ENCODE measurements around the gene FAM20C.
"Not testable (repeated sequence)": the region's sequence is repeated elsewhere in the genome, so short reads cannot be mapped to it uniquely, and the experiment has no call there.

Gene FAM20C

DNA sequence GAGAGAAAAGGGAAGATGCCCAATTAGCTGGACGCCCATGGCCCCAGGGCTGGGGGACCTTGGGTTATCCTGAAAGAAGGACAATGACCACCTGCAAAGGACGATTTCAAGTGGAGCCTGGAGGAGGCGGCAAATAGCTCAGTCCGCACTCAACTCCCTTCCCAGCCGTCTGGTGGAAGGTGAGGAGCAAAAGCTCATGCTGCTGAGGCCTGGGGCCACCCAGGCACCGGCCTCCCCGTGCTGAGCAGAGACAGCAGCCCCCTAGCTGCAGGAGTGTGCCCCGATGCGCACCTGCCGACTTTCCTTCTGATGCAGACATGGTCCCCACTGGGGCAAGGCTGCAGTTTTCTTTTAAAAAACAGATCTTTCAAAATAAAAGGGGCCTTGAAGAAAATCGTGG, 7.9 kb downstream of the FAM20C start:
- no peak for DNase-seq (ENCODE audit: low read depth, low spot score)
- no peak overlapping the region for H3K4me3 ChIP-seq (ENCODE audit: low read length)

DNA sequence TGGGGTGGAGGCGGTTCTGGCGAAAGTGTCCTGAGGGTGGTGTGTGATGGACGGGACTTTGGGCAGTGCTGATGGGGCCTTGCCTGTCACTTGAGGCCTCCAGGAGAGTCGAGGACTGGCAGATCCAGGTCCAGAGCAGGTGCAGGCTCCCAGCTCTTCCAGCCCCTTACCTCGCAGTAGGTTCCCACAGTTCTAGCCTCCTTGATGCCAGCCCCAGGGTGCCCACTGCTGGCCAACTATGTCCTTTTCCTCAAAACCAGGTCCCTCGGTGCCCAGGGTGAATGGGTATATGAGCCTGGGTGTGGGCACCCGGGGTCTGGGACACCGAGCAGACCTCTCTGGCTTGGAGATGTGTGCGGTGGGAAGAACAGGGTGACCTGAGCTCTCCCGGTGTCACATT, 8.3 kb downstream of the FAM20C start:
- H3K4me3 ChIP-seq (ENCODE audit: low read length): no peak overlapping the region
- DNase-seq (ENCODE audit: low read depth, low spot score): no peak

DNA sequence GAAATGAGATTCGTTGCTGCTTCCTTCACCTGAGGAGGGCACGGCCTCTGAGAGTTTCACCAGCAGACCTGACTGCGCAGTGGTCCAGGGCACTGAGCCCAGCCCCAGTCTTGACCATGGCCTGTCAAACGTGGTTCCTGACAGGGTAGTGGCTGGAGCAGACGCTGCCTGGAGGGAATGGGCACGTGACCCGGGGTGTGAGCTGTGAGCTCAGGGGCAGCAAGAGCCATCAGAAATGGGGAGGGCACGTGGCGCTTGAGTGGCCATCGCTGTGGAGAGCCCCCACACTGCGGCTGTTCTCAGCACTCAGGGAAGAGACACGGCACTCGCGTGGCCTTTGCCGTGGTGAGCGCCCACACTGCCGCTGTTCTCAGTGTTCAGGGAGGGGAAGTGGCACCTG, 12.0 kb downstream of the FAM20C start:
- no peak overlapping the region for H3K4me3 ChIP-seq (ENCODE audit: low read length)
- no peak for DNase-seq (ENCODE audit: low read depth, low spot score)

DNA sequence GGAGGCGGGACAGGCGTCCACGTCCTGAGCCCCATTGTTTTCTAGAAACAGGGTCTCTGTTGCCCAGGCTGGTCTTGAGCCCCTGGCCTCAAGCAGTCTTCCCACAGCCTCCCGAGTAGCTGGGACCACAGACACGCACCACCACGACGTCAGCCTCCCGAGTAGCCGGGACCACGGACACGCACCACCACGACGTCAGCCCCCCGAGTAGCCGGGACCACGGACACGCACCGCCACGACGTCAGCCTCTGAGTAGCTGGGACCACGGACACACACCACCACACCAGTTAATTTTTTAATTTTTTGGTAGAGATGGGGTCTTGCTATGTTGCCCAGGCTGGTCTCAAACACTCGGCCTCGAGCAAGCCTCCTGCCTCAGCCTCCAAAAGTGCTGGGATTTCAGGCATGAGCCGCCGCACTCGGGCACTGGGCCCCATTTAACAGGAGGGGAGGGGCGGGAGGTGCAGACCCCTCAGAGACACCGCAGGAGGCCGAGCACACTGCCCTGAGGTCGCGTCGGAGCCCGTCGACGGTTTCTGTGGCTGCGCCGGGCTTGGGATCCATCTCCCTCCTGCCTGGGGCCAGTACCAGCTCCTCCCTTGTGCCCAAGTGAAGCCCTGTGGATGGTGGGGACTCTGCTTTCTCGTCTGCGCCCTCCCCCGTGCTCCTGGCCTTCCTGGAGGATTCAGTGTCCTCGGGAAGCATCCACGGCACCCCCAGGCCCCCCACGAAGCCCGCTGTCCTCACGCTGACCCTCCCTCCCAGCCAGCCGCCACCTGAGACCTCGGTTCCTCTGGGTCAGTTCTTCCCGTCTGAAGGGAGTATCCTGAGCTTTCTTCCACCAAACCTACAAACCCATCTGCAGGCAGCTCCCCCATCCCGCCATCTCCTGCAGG, 13.0 kb downstream of the FAM20C start:
- no peak for DNase-seq (ENCODE audit: low read depth, low spot score)
- H3K4me3 ChIP-seq (ENCODE audit: low read length): no peak overlapping the region

DNA sequence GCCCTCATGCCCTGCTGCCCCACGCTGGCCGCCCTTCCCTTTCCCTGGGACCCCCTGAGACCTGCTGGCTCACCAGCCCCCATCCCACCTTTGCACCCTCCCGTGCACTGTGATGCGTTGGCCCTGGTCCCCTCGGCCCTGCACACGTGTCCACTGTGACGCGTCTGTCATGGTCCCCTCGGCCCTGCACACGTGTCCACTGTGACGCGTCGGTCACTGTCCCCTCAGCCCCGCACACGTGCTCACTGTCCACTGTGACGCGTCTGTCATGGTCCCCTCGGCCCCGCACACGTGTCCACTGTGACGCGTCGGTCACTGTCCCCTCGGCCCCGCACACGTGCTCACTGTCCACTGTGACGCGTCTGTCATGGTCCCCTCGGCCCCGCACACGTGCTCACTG, 14.0 kb downstream of the FAM20C start:
- not testable (repeated sequence) for H3K4me3 ChIP-seq (ENCODE audit: low read length); DNase-seq (ENCODE audit: low read depth, low spot score)

DNA sequence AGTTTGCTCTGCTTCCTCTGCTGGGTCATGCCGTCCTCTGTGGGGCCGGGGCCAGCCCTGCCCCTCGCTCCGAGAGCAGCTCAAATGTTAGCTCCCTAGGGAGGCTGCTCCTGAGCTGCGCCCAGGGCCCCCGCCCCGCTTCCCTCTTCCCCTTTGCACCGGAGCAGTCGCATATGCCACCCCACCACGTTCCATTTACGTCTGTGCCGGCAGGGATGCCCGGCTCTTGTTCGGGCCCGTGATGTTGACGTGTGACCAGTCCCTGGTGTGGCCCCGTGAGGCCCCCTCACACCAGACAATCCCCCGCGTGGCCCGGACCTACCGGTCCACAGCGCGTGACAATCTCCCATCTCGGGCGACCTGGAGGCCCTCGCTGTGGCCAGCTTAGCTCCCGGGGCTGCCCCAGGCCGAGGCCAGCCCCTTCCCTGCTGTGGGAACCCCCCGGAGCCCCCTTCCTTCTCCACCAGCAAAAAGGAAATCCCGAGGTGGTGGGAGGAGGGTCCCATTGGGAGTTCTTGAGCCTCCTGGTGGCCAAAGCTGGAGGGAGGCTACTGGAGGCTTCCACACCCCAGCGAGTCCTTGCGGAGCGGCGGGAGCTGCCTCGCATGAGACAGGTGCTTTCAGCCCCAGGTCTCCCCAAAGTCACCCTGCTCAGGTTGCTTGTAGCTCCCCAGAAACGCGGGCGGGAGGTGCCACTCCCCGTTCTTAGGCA, 15.2 kb downstream of the FAM20C start:
- DNase-seq (ENCODE audit: low read depth, low spot score): no peak
- H3K4me3 ChIP-seq (ENCODE audit: low read length): no peak overlapping the region

DNA sequence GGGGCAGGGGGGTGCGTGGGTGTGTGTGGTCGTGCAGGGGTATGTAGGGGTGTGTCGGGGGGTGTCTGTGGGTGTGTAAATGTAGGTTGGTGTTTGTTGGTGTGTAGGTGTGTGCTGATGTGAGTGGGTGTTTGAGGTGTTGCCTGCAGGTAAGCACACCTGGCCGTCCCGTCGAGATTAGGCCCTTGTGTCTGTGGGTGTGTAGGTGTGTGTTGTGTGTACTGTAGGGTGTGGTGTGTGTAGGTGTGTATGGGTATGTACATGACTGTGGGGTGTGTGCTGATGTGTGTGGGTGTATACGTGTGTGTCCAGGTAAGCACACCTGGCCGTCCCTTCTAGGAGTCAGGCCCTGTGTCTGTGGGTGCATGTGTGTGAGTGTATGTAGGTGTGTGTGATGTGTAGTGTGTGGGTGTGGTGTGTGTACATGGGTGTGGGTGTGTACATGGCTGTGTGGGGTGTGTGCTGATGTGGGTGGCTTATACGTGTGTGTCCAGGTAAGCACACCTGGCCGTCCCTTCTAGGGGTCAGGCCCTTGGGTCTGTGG, 15.8 kb downstream of the FAM20C start:
- H3K4me3 ChIP-seq (ENCODE audit: low read length): no peak overlapping the region
- DNase-seq (ENCODE audit: low read depth, low spot score): no peak

DNA sequence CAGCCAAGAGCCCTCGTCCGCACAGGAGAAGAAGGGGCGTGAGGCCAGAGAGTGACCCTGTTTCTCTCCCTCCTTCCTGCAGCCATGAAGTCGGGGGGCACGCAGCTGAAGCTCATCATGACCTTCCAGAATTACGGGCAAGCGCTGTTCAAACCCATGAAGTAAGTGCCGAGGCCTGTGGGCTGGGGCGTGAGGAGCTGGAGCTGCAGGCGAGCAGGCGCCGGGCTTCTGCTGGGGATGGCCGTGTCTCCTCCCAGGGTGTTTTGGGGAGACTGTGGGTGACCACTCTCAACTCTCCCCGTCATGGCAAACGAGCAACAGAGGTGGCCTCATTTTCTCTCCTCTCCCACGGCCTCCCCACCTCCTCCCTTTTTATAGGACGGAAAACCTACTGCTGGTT, 16.4 kb downstream of the FAM20C start:
- H3K4me3 ChIP-seq (ENCODE audit: low read length): no peak overlapping the region
- DNase-seq (ENCODE audit: low read depth, low spot score): no peak

DNA sequence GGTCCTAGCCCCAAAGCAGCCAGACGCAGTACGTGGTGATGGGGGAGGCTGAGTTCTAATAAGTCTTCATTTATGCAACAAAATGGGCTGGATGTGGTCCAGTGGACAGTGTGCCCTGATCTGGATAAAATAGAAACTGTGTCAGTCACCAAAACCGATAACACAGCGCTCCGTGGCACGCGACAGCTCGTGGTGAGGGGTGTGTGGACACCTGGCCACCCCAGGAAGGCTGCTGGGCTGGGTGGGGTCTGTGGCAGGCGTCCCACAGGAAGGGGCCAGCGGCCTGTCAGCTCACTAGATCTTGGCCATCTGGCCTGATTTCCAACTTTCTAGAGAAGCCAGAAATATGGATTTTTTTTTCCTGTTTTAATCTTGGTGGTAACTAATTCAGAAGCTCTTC, 17.0 kb downstream of the FAM20C start:
- H3K4me3 ChIP-seq (ENCODE audit: low read length): no peak overlapping the region
- no peak for DNase-seq (ENCODE audit: low read depth, low spot score)

DNA sequence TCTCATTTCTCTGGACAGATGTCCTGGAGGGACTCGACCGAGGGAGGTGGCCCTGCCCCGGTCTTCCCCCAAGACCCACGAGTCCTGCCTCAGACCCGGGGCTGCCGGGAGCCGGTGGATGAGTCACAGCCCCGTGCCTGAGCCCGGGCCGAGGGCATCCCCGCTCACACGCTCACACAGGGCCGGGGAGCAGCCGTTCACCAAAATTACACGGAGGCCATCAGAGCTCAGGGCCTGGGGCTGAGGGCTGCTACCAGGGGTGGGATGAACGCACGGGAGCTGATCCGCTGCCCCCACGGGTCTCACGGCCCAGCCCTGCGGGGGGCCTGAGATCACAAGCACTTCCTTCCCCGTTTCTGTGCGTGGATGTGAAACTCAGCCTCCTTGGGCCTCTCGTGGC, 17.5 kb downstream of the FAM20C start:
- no peak overlapping the region for H3K4me3 ChIP-seq (ENCODE audit: low read length)
- no peak for DNase-seq (ENCODE audit: low read depth, low spot score)

DNA sequence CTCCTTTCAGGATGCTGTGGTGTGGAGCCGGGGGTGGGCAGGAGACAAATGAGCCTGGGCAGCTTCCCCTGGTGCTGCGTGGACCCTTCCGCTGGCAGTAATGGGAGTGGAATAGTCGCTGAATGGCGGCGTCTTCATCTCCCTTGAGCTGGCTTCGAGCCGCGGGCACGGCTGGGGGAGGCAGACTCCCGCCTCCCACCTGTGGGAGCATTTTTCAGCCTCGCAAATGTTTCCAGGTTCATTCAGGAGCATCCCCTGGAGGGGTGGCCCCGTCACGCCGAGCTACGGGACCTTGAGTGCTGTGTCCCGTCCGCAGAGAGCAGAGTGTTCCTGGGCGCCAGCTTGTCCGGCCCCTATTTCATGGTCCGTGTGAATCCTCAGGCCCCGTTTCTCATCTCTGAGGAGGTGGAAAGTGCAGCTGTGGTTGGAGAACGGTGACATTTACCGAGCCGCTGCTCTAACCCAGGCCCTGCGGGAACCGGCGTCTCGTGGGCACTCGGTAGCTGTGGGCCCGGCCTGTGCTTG, 18.1 kb downstream of the FAM20C start:
- H3K4me3 ChIP-seq (ENCODE audit: low read length): no peak overlapping the region
- no peak for DNase-seq (ENCODE audit: low read depth, low spot score)

DNA sequence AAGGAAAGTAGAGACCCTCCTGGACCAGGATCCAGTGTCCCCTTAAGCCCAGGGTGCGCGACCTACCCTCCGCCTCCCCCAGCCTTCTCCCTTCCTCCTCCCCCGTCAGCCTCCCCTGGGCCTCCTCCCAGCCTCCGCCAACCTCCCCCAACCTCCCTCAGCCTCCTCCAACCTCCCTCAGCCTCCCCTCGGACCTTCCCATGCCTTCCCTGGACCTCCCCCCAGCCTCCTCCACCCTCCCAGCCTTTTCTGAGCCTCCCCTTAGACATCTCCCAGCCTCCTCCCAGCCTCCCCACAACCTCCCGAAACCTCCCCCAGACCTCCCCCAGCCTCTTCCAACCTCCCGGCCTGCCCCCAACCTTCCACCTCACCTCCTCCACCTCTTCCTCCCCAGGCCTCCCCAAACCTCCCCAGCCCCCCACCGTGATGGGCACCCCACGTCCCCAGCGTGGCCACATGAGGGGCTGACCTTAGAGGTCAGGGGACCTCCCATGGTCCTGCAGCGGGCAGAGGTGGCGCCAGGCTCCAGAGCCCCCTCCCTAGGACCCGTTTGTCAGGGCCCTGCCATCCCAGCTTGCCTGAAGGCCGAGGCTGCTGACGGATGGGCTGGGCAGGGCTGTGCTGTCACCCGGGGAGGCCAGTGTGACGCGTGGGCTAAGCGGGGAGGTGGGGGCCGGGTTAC, 18.8 kb downstream of the FAM20C start:
- no peak for DNase-seq (ENCODE audit: low read depth, low spot score)
- H3K4me3 ChIP-seq (ENCODE audit: low read length): no peak overlapping the region

DNA sequence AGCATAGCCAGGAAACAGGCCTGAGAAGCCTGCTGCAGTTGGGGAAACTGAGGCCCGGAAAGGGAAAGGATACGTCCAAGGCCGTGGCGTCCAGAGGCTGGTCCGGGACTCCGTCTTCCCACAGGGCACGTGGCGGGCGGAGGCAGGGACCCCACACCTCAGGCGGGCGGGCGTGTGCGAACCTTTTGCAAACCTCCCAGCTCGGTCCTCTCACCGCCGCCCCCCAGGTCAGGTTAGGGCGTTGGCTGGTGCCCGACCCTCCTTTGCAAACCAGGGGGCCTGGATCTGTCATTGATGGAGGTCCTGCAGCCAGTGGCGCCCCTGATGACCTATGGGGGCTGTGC, 19.3 kb downstream of the FAM20C start:
- DNase-seq (ENCODE audit: low read depth, low spot score): no peak
- H3K4me3 ChIP-seq (ENCODE audit: low read length): no peak overlapping the region

DNA sequence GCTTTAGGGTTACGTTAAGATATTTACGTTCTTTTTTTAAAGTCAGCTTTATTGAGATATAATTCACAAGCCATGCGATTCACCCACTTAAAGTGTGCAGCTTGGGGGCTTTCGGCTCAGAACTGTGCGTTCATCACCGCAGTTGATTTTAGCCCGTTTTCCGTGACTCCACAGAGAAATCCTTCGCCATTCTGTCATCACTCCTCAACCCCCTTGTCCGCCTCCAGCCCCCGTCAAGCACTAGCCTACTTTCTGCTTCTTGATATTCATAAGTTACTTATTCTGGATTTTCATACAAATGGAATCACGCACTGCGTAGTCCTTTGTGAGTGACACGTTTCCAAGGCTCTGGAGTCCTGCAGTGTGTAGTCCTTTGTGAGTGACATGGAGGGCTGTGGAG, 20.4 kb downstream of the FAM20C start:
- DNase-seq (ENCODE audit: low read depth, low spot score): no peak
- H3K4me3 ChIP-seq (ENCODE audit: low read length): no peak overlapping the region

DNA sequence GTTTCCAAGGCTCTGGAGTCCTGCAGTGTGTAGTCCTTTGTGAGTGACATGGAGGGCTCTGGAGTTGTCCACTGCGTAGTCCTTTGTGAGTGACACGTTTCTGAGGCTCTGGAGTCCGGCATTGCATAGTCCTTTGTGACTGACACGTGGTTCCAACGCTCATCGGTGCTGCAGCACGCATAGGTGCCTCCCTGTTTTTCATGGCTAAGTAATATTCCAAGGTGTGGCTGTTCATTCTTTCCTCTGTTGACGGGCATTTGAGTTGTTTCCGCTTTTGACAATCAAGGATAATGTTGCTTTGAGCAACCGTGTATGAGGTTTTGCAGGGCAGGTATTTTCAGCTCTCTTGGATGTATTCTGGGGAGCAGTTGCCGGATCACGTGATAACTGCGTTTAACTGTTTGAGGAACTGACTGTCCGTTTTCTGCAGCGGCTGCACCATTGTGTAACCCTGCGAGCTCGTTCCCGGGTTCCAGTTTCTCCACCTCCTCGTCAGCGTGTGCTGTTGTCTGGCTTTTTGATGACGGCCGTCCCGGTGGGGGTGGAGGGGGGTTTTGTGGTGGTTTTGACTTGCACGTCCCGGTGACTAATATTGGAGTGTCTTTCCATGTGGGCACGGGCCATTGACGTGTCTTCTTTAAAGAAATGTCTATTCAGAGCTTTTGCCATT, 21.1 kb downstream of the FAM20C start:
- H3K4me3 ChIP-seq (ENCODE audit: low read length): no peak overlapping the region
- DNase-seq (ENCODE audit: low read depth, low spot score): no peak

DNA sequence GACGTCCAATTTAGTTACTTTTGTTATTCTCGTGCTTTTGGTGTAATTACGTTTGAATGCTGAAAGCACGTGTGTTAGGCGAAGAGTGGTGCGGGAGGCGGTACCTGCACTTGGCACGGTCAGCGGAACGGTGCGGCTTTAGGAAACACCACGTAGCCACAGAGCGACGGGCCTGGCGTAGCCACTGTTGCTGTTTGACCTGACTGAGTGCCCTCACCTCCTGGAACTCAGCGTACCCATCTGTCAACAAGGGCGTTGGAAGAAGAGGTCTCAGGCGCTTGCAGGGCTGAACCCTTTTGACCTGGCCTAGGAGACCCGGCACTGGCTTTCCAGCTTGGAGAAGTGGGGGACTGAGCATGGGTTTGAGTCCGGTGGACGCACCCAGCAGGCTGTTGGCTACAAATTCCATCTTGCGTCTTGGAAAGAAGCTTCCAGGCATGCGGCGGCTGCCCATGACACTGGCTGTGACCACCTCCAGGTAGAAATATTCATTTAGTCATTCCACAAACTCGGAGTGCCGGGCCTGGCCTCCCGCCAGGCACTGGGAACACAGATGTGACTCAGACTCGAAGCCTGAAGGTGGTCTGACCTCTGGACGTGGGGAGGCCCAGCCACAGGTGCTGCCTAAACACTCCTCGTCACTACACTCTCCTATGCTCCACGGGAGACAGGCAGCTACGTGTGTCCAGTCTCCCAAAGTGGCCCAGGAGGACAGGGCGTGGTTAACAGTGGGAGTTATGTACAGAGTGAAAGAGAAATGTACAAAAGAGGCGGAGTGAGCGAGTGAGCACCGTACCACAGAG, 22.2 kb downstream of the FAM20C start:
- DNase-seq (ENCODE audit: low read depth, low spot score): no peak
- no peak overlapping the region for H3K4me3 ChIP-seq (ENCODE audit: low read length)

DNA sequence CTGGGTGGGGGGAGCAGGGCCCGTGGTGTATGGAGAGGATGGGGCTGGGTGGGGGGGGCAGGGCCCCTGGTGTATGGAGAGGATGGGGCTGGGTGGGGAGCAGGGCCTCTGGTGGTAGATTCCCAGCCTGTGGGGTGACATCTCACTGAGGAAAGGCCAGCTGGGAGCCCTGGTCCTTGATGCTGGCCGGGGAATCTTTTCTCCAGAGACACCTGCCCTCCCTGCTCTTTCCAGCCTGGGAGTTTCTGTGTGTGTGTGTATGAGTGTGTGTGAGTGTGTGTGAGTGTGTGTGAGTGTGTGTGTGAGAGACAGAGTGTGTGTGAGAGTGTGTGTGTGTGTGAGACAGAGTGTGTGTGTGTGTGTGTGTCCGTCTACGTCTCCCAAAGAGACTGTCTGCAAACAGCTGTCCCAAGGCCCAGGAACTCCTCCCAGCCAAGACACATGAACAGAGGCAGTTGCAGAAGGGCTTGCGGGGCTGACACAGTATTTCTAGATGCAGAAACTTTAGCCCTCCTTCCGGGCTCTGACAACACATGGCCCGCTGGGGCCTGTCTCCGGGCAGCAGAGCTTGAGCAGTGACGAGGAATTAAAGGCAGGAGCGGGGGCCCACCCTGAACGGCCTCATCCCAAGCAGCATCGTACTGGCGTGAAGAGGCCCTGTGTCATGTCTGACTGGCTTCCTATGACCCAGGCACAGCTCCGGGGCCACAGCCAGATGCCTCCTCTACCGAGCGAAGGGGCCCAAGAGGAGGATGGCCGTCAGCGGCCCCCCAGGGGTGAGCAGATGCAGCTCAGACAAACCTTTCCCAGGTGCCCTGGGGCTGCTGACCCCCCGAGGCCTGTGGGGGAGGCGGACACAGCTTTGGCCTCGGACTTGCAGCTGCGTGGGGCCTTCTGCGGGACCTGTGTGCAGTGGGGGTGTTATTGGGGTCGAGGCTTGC, 24.3 kb downstream of the FAM20C start:
- no peak overlapping the region for H3K4me3 ChIP-seq (ENCODE audit: low read length)
- DNase-seq (ENCODE audit: low read depth, low spot score): no peak

Measured in Jurkat, Clone E6-1 (cell line).